HepG2 (cell line): ENCODE data around the gene SAE1. TPM values are rescaled to one million over a fixed set of nuclear protein-coding genes. Genes with fewer than 3 reads are reported as not detected.
A peak's percentile ranks its signal among the peaks of the same experiment; 100 is the strongest.

Experiments used
- CC2D1A ChIP-seq: sonication (generic); formaldehyde crosslinking; IDR thresholded peaks from 2 replicates; pipeline ENCODE4 v1.8.1; 2023; ENCODE audit warnings: mild to moderate bottlenecking, missing genetic modification reagents
- CREB1 ChIP-seq, 2 experiments: fragments of 450-650 bp in 1 of 2; IDR thresholded peaks; 2 replicates each; pipeline ENCODE4 v1.6.1; 2016 to 2017; ENCODE audit warnings: control low read depth in 1 of 2, mild to moderate bottlenecking in 1 of 2, missing compliant biosample characterization in 1 of 2, missing genetic modification characterization in 1 of 2
- ELF3 ChIP-seq: IDR thresholded peaks from 2 replicates; pipeline ENCODE4 v1.6.1; 2016; ENCODE audit warnings: missing genetic modification reagents, missing compliant biosample characterization
- HBP1 ChIP-seq: IDR thresholded peaks from 2 replicates; pipeline ENCODE4 v1.6.1; 2016; ENCODE audit warnings: low read depth, control low read depth
- ISL2 ChIP-seq: sonication (generic); formaldehyde crosslinking; IDR thresholded peaks from 2 replicates; pipeline ENCODE4 v1.5.0; 2020; ENCODE audit warnings: missing genetic modification reagents
- MEIS2 ChIP-seq: sonication (generic); formaldehyde crosslinking; IDR thresholded peaks from 2 replicates; pipeline ENCODE4 v1.9.0; 2021; ENCODE audit warnings: mild to moderate bottlenecking, missing genetic modification reagents
- MIXL1 ChIP-seq: IDR thresholded peaks from 2 replicates; pipeline ENCODE4 v1.6.1; 2016
- PRMT3 ChIP-seq: sonication (generic); formaldehyde crosslinking; IDR thresholded peaks from 2 replicates; pipeline ENCODE4 v1.8.1; 2022; ENCODE audit warnings: low read depth, mild to moderate bottlenecking, moderate library complexity, missing genetic modification reagents, borderline replicate concordance
- SRSF9 ChIP-seq: fragments of 200-400 bp; formaldehyde crosslinking; IDR thresholded peaks from 2 replicates; pipeline ENCODE4 v1.6.1; 2018; ENCODE audit warnings: borderline replicate concordance, mild to moderate bottlenecking, low read depth, low read length; ENCODE audit not compliant: insufficient read depth, poor library complexity, severe bottlenecking
- TP53 ChIP-seq: sonication (generic); formaldehyde crosslinking; conservative IDR thresholded peaks from 2 replicates; pipeline ENCODE4 v1.4.0; 2020; ENCODE audit warnings: missing genetic modification reagents
- ZNF260 ChIP-seq: sonication (generic); formaldehyde crosslinking; IDR thresholded peaks from 2 replicates; pipeline ENCODE4 v1.4.0; 2020; ENCODE audit warnings: missing genetic modification reagents, low read depth, mild to moderate bottlenecking, borderline replicate concordance
- ZNF547 ChIP-seq: sonication (generic); formaldehyde crosslinking; IDR thresholded peaks from 2 replicates; pipeline ENCODE4 v1.5.1; 2020; ENCODE audit warnings: mild to moderate bottlenecking, missing genetic modification reagents
- polyA plus RNA-seq, 8 experiments: library from polyadenylated mRNA; depleted of rRNA in 3 of 8; stranded (reverse) in 7 of 8; unstranded in 1 of 8; fragments of >200 nt; fragmentation: Illumina TruSeq in 4 of 8; extraction: Trizol in 4 of 8; gene quantifications; 2 replicates each; pipeline versions ENCODE4 v1.2.1 to v1.2.3, GENCODE V29; 2011 to 2016; ENCODE audit warnings: low read depth in 4 of 8, missing spikeins in 1 of 8, mixed read lengths in 1 of 8; ENCODE audit not compliant: insufficient read depth in 1 of 8
- total RNA-seq, 5 experiments: library from RNA; depleted of rRNA; stranded (reverse); fragments of >200 nt; fragmentation: Illumina TruSeq; extraction: Trizol; gene quantifications; 2 replicates each; pipeline ENCODE4 v1.2.3, GENCODE V29; 2016; ENCODE audit warnings: low read depth in 1 of 5
- TF ChIP-seq, protein P1 (sequence below): sonication (generic); formaldehyde crosslinking; IDR thresholded peaks from 2 replicates; pipeline ENCODE4 v1.4.0; 2020; ENCODE audit warnings: mild to moderate bottlenecking, missing genetic modification reagents, borderline replicate concordance
- TF ChIP-seq, protein P2 (sequence below): sonication (generic); formaldehyde crosslinking; IDR thresholded peaks from 2 replicates; pipeline ENCODE4; 2020; ENCODE audit warnings: missing genetic modification reagents, mild to moderate bottlenecking, borderline replicate concordance
- TF ChIP-seq, protein P3 (sequence below): sonication (generic); formaldehyde crosslinking; IDR thresholded peaks from 2 replicates; pipeline ENCODE4 v1.4.0; 2020; ENCODE audit warnings: missing genetic modification reagents, borderline replicate concordance

SAE1 gene
- total and polyA plus RNA-seq, 2 of the 13 experiments (the other 11 are each of a cell fraction or from before 2014, with no cell fraction given): 87.6 to 197 TPM

DNA sequence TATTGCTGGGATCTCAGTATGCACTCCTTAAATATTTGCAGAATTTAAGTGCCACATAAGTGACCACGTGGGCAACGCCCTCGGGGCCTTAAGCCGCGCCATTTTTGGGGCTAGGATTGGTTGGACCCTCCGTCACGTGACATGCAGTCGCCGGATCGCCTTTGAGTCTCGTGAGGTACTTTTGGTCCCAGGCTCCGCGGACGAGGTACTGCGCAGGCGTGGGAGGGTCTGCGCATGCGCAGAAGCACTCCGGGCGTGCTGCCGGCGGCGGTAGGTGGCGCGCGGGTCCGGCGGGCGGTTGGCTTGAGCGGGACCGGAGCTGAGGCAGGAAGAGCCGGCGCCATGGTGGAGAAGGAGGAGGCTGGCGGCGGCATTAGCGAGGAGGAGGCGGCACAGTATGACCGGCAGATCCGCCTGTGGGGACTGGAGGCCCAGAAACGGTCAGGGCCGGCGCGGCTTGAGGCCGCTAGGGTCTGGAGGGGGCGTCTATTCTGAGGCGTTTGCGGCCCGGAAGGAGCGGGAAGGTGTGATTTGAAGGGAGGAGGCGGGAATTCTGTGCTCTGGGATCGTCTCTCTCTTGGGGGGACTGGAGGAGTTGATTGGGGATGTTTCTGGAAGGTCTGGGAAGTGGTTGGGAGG is at the start of gene SAE1 (continued):
- TF ChIP-seq, protein P1, sequence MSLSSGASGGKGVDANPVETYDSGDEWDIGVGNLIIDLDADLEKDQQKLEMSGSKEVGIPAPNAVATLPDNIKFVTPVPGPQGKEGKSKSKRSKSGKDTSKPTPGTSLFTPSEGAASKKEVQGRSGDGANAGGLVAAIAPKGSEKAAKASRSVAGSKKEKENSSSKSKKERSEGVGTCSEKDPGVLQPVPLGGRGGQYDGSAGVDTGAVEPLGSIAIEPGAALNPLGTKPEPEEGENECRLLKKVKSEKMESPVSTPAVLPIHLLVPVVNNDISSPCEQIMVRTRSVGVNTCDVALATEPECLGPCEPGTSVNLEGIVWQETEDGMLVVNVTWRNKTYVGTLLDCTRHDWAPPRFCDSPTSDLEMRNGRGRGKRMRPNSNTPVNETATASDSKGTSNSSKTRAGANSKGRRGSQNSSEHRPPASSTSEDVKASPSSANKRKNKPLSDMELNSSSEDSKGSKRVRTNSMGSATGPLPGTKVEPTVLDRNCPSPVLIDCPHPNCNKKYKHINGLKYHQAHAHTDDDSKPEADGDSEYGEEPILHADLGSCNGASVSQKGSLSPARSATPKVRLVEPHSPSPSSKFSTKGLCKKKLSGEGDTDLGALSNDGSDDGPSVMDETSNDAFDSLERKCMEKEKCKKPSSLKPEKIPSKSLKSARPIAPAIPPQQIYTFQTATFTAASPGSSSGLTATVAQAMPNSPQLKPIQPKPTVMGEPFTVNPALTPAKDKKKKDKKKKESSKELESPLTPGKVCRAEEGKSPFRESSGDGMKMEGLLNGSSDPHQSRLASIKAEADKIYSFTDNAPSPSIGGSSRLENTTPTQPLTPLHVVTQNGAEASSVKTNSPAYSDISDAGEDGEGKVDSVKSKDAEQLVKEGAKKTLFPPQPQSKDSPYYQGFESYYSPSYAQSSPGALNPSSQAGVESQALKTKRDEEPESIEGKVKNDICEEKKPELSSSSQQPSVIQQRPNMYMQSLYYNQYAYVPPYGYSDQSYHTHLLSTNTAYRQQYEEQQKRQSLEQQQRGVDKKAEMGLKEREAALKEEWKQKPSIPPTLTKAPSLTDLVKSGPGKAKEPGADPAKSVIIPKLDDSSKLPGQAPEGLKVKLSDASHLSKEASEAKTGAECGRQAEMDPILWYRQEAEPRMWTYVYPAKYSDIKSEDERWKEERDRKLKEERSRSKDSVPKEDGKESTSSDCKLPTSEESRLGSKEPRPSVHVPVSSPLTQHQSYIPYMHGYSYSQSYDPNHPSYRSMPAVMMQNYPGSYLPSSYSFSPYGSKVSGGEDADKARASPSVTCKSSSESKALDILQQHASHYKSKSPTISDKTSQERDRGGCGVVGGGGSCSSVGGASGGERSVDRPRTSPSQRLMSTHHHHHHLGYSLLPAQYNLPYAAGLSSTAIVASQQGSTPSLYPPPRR (CRISPR knock-in tag): no peak
- TF ChIP-seq PRMT3 (CRISPR knock-in tag): peak; percentile 48; the same call in 1 of the 2 replicates
- TF ChIP-seq ELF3 (CRISPR knock-in tag): peak; percentile 61
- TF ChIP-seq SRSF9: no peak
- TF ChIP-seq, protein P2, sequence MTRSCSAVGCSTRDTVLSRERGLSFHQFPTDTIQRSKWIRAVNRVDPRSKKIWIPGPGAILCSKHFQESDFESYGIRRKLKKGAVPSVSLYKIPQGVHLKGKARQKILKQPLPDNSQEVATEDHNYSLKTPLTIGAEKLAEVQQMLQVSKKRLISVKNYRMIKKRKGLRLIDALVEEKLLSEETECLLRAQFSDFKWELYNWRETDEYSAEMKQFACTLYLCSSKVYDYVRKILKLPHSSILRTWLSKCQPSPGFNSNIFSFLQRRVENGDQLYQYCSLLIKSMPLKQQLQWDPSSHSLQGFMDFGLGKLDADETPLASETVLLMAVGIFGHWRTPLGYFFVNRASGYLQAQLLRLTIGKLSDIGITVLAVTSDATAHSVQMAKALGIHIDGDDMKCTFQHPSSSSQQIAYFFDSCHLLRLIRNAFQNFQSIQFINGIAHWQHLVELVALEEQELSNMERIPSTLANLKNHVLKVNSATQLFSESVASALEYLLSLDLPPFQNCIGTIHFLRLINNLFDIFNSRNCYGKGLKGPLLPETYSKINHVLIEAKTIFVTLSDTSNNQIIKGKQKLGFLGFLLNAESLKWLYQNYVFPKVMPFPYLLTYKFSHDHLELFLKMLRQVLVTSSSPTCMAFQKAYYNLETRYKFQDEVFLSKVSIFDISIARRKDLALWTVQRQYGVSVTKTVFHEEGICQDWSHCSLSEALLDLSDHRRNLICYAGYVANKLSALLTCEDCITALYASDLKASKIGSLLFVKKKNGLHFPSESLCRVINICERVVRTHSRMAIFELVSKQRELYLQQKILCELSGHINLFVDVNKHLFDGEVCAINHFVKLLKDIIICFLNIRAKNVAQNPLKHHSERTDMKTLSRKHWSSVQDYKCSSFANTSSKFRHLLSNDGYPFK (CRISPR knock-in tag): peak; percentile 89; the same call in 1 of the 2 replicates
- no peak for TF ChIP-seq CC2D1A (CRISPR knock-in tag)
- no peak; the same call in 1 of the 2 replicates for TF ChIP-seq ZNF260 (CRISPR knock-in tag)
- TF ChIP-seq CREB1 (IDR thresholded peaks at IDR 0.05): peak; percentile 43
- TF ChIP-seq CREB1 (CRISPR knock-in tag; IDR thresholded peaks at IDR 0.05): peak; percentile 39; the same call in 1 of the 2 replicates
- TF ChIP-seq TP53 (CRISPR knock-in tag): no peak
- TF ChIP-seq, protein P3, sequence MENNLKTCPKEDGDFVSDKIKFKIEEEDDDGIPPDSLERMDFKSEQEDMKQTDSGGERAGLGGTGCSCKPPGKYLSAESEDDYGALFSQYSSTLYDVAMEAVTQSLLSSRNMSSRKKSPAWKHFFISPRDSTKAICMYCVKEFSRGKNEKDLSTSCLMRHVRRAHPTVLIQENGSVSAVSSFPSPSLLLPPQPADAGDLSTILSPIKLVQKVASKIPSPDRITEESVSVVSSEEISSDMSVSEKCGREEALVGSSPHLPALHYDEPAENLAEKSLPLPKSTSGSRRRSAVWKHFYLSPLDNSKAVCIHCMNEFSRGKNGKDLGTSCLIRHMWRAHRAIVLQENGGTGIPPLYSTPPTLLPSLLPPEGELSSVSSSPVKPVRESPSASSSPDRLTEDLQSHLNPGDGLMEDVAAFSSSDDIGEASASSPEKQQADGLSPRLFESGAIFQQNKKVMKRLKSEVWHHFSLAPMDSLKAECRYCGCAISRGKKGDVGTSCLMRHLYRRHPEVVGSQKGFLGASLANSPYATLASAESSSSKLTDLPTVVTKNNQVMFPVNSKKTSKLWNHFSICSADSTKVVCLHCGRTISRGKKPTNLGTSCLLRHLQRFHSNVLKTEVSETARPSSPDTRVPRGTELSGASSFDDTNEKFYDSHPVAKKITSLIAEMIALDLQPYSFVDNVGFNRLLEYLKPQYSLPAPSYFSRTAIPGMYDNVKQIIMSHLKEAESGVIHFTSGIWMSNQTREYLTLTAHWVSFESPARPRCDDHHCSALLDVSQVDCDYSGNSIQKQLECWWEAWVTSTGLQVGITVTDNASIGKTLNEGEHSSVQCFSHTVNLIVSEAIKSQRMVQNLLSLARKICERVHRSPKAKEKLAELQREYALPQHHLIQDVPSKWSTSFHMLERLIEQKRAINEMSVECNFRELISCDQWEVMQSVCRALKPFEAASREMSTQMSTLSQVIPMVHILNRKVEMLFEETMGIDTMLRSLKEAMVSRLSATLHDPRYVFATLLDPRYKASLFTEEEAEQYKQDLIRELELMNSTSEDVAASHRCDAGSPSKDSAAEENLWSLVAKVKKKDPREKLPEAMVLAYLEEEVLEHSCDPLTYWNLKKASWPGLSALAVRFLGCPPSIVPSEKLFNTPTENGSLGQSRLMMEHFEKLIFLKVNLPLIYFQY (CRISPR knock-in tag): no peak
- TF ChIP-seq ISL2 (CRISPR knock-in tag): no peak
- TF ChIP-seq ZNF547 (CRISPR knock-in tag): peak; percentile 82
- peak; percentile 41; the same call in 1 of the 2 replicates for TF ChIP-seq MIXL1 (CRISPR knock-in tag)
- no peak for TF ChIP-seq MEIS2
- peak; percentile 44; the same call in 1 of the 2 replicates for TF ChIP-seq HBP1 (CRISPR knock-in tag)
